Measurements from ENCODE around the gene SHB.

Gene SHB

GRCh38 chr9:37999588-38000189 lies 69.3 kb downstream of the SHB start:
- no peak overlapping the region for H3K4me3 ChIP-seq (ENCODE audit: low read length)
- no peak for TF ChIP-seq CTCF (conservative IDR thresholded peaks at IDR 0.05; ENCODE audit: low read length)
- DNase-seq (ENCODE audit: low read depth), result no peak

- no peak for DNase-seq (ENCODE audit: low read depth)
- no peak for TF ChIP-seq CTCF (conservative IDR thresholded peaks at IDR 0.05; ENCODE audit: low read length)
- no peak overlapping the region for H3K4me3 ChIP-seq (ENCODE audit: low read length)
These were observed 70.0 kb downstream of the SHB start for GRCh38 chr9:37998881-37999587.

- no peak for DNase-seq (ENCODE audit: low read depth)
- TF ChIP-seq CTCF (conservative IDR thresholded peaks at IDR 0.05; ENCODE audit: low read length), result no peak
- no peak overlapping the region for H3K4me3 ChIP-seq (ENCODE audit: low read length)
These were observed 71.2 kb downstream of the SHB start for GRCh38 chr9:37997636-37998374.

- DNase-seq (ENCODE audit: low read depth), result no peak
- TF ChIP-seq CTCF (conservative IDR thresholded peaks at IDR 0.05; ENCODE audit: low read length), result no peak
- no peak overlapping the region for H3K4me3 ChIP-seq (ENCODE audit: low read length)
These were observed 72.2 kb downstream of the SHB start for GRCh38 chr9:37996819-37997217.

- no peak for DNase-seq (ENCODE audit: low read depth)
- H3K4me3 ChIP-seq (ENCODE audit: low read length), result no peak overlapping the region
- no peak for TF ChIP-seq CTCF (conservative IDR thresholded peaks at IDR 0.05; ENCODE audit: low read length)
These were observed 72.8 kb downstream of the SHB start for GRCh38 chr9:37995961-37996818.

- H3K4me3 ChIP-seq (ENCODE audit: low read length), result peak overlapping the region; percentile 33
- 0 out of 2 replicates have a peak, but pooled peaks have one; percentile 2 for TF ChIP-seq CTCF (conservative IDR thresholded peaks at IDR 0.05; ENCODE audit: low read length)
- DNase-seq (ENCODE audit: low read depth), result no peak
These were observed 73.7 kb downstream of the SHB start for GRCh38 chr9:37995348-37995737.

Data from AG10803 (cell line).